Measurements from ENCODE around the gene PAWR.

Gene PAWR

DNA sequence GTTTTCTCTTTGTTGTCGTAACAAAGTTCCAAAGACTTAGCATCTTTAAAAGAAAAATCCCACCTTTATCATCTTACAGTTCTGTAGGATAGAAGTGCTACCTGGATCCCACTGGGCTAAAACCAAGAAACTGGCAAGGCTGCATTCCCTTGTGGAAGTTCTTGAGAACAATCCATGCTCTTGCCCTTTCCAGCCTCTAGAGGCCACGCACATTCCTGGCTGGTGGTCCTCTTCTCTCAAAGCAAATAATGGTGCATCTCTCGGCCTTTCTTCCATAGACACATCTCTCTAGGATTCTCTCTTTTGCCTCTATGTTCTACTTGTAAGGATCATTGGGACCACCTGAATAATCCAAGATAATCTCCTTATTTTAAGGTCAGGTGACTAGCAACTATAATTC lies 8.2 kb upstream of the PAWR start:
- H3K9me3 ChIP-seq (ENCODE audit: control insufficient read depth in 1 of 2, low read length in 2 of 2), result no peaks in the 10 kb centered on the region
- no peaks in the 10 kb centered on the region for H3K27me3 ChIP-seq (ENCODE audit: low read depth, low read length)
- H3K4me3 ChIP-seq (ENCODE audit: low read depth in 1 of 2, low read length in 2 of 2), result no peak overlapping the region
- no peak overlapping the region for H3K27ac ChIP-seq (ENCODE audit: low read length)
- H3K36me3 ChIP-seq (ENCODE audit: control insufficient read depth in 1 of 2, insufficient read depth in 2 of 2, low read length in 2 of 2), result no peaks in the 10 kb centered on the region
- no peaks in the 10 kb centered on the region for H3K4me1 ChIP-seq (ENCODE audit: control insufficient read depth in 1 of 2, insufficient read depth in 2 of 2, low read length in 2 of 2)

GRCh38 chr12:79696416-79696815 lies 5.7 kb upstream of the PAWR start:
- Histone ChIP-seq H3K27me3 (ENCODE audit: low read depth, low read length) (no peaks in the 10 kb centered on the region), H3K27ac (ENCODE audit: low read length) (no peak overlapping the region)

GRCh38 chr12:79692860-79693577 lies 2.3 kb upstream of the PAWR start:
- no peaks in the 10 kb centered on the region for H3K9me3 ChIP-seq (ENCODE audit: control insufficient read depth in 1 of 2, low read length in 2 of 2)
- H3K4me1 ChIP-seq (ENCODE audit: control insufficient read depth in 1 of 2, insufficient read depth in 2 of 2, low read length in 2 of 2), result peaks cover 0 to 5% of the 10 kb centered on the region in 2 donors
- peaks cover 0 to 3% of the 10 kb centered on the region in 2 donors for H3K36me3 ChIP-seq (ENCODE audit: control insufficient read depth in 1 of 2, insufficient read depth in 2 of 2, low read length in 2 of 2)
- H3K27ac ChIP-seq (ENCODE audit: low read length), result no peak overlapping the region
- no peaks in the 10 kb centered on the region for H3K27me3 ChIP-seq (ENCODE audit: low read depth, low read length)
- no peak overlapping the region for H3K4me3 ChIP-seq (ENCODE audit: low read depth in 1 of 2, low read length in 2 of 2)

More at GRCh38 chr12:79696416-79696815, 5.7 kb upstream of the PAWR start:
- no peak overlapping the region for H3K4me3 ChIP-seq (ENCODE audit: low read depth in 1 of 2, low read length in 2 of 2)
- no peaks in the 10 kb centered on the region for H3K9me3 ChIP-seq (ENCODE audit: control insufficient read depth in 1 of 2, low read length in 2 of 2)
- H3K4me1 ChIP-seq (ENCODE audit: control insufficient read depth in 1 of 2, insufficient read depth in 2 of 2, low read length in 2 of 2), result no peaks in the 10 kb centered on the region
- H3K36me3 ChIP-seq (ENCODE audit: control insufficient read depth in 1 of 2, insufficient read depth in 2 of 2, low read length in 2 of 2), result no peaks in the 10 kb centered on the region

DNA sequence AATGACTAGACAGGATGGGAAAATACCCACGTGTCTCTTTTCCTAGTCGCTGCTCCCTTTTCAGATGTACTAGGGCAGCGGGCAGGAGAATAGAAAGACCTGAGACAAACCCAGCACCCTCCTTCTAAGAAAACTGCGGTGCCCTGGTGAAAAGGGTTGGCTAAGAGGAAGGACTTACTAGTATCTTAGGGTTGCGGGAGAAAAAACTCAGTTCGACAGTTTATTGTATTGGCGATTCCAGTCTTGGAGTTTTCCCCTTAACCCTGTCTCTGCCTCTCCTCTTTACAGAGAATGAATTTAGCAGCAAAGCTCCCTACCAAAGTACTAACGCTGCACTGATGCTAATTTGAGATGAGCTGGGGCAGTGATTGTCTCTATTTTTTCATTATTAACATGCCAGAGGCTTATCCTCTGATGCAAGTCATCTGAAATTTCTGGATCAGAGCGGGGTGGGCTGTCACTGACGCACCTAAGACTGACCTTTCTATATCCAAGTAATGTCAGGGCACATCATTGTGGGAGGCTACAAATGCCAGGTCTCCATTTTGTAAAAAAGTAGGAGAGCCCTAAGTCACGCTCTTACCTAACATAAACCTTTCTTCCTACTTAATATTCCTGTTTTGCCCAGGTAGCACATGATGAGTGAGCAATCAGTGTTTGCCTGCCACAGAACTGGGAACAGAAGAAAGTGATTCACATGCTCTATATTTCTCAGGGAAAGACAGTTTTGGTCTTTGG lies 916 bp upstream of the PAWR start:
- peak overlapping the region; percentile 77 for H3K27ac ChIP-seq (ENCODE audit: low read length)

GRCh38 chr12:79690142-79690637 lies 574 bp downstream of the PAWR start:
- H3K4me1 ChIP-seq (ENCODE audit: control insufficient read depth in 1 of 2, insufficient read depth in 2 of 2, low read length in 2 of 2), result peaks cover 4 to 6% of the 10 kb centered on the region in 2 donors

More for the DNA sequence above, 916 bp upstream of the PAWR start:
- Histone ChIP-seq H3K4me3 (ENCODE audit: low read depth in 1 of 2, low read length in 2 of 2) (peak overlapping the region; percentile 63 to 95), H3K27me3 (ENCODE audit: low read depth, low read length) (no peaks in the 10 kb centered on the region), H3K36me3 (ENCODE audit: control insufficient read depth in 1 of 2, insufficient read depth in 2 of 2, low read length in 2 of 2) (peaks cover 0 to 3% of the 10 kb centered on the region in 2 donors), H3K4me1 (ENCODE audit: control insufficient read depth in 1 of 2, insufficient read depth in 2 of 2, low read length in 2 of 2) (peaks cover 0 to 6% of the 10 kb centered on the region in 2 donors), H3K9me3 (ENCODE audit: control insufficient read depth in 1 of 2, low read length in 2 of 2) (no peaks in the 10 kb centered on the region)

GRCh38 chr12:79689477-79690141 lies 1.2 kb downstream of the PAWR start:
- peaks cover 5 to 6% of the 10 kb centered on the region in 2 donors for H3K4me1 ChIP-seq (ENCODE audit: control insufficient read depth in 1 of 2, insufficient read depth in 2 of 2, low read length in 2 of 2)

More at GRCh38 chr12:79690142-79690637, 574 bp downstream of the PAWR start:
- H3K4me3 ChIP-seq (ENCODE audit: low read depth in 1 of 2, low read length in 2 of 2), result peak overlapping the region; percentile 79 to 95
- H3K36me3 ChIP-seq (ENCODE audit: control insufficient read depth in 1 of 2, insufficient read depth in 2 of 2, low read length in 2 of 2), result peaks cover 0 to 3% of the 10 kb centered on the region in 2 donors
- no peaks in the 10 kb centered on the region for H3K9me3 ChIP-seq (ENCODE audit: control insufficient read depth in 1 of 2, low read length in 2 of 2)
- no peaks in the 10 kb centered on the region for H3K27me3 ChIP-seq (ENCODE audit: low read depth, low read length)
- H3K27ac ChIP-seq (ENCODE audit: low read length), result no peak overlapping the region

GRCh38 chr12:79689061-79689476 lies 1.7 kb downstream of the PAWR start:
- H3K4me3 ChIP-seq (ENCODE audit: low read depth in 1 of 2, low read length in 2 of 2), result peak overlapping the region; percentile 79 to 95
- no peaks in the 10 kb centered on the region for H3K9me3 ChIP-seq (ENCODE audit: control insufficient read depth in 1 of 2, low read length in 2 of 2)
- H3K27ac ChIP-seq (ENCODE audit: low read length), result peak overlapping the region; percentile 7

More at GRCh38 chr12:79689477-79690141, 1.2 kb downstream of the PAWR start:
- Histone ChIP-seq H3K27me3 (ENCODE audit: low read depth, low read length) (no peaks in the 10 kb centered on the region), H3K27ac (ENCODE audit: low read length) (peak overlapping the region; percentile 7), H3K36me3 (ENCODE audit: control insufficient read depth in 1 of 2, insufficient read depth in 2 of 2, low read length in 2 of 2) (peaks cover 0 to 3% of the 10 kb centered on the region in 2 donors), H3K4me3 (ENCODE audit: low read depth in 1 of 2, low read length in 2 of 2) (peak overlapping the region; percentile 79 to 95), H3K9me3 (ENCODE audit: control insufficient read depth in 1 of 2, low read length in 2 of 2) (no peaks in the 10 kb centered on the region)

GRCh38 chr12:79688376-79689060 lies 2.2 kb downstream of the PAWR start:
- Histone ChIP-seq H3K27ac (ENCODE audit: low read length) (peak overlapping the region; percentile 7), H3K4me3 (ENCODE audit: low read depth in 1 of 2, low read length in 2 of 2) (peak overlapping the region; percentile 79 to 95), H3K36me3 (ENCODE audit: control insufficient read depth in 1 of 2, insufficient read depth in 2 of 2, low read length in 2 of 2) (peaks cover 0 to 3% of the 10 kb centered on the region in 2 donors), H3K27me3 (ENCODE audit: low read depth, low read length) (no peaks in the 10 kb centered on the region), H3K9me3 (ENCODE audit: control insufficient read depth in 1 of 2, low read length in 2 of 2) (no peaks in the 10 kb centered on the region), H3K4me1 (ENCODE audit: control insufficient read depth in 1 of 2, insufficient read depth in 2 of 2, low read length in 2 of 2) (peaks cover 5 to 6% of the 10 kb centered on the region in 2 donors)

More at GRCh38 chr12:79689061-79689476, 1.7 kb downstream of the PAWR start:
- peaks cover 0 to 3% of the 10 kb centered on the region in 2 donors for H3K36me3 ChIP-seq (ENCODE audit: control insufficient read depth in 1 of 2, insufficient read depth in 2 of 2, low read length in 2 of 2)
- H3K4me1 ChIP-seq (ENCODE audit: control insufficient read depth in 1 of 2, insufficient read depth in 2 of 2, low read length in 2 of 2), result peaks cover 5 to 6% of the 10 kb centered on the region in 2 donors
- no peaks in the 10 kb centered on the region for H3K27me3 ChIP-seq (ENCODE audit: low read depth, low read length)

GRCh38 chr12:79687711-79688260 lies 3.0 kb downstream of the PAWR start:
- Histone ChIP-seq H3K9me3 (ENCODE audit: control insufficient read depth in 1 of 2, low read length in 2 of 2) (no peaks in the 10 kb centered on the region), H3K4me1 (ENCODE audit: control insufficient read depth in 1 of 2, insufficient read depth in 2 of 2, low read length in 2 of 2) (peaks cover 5 to 6% of the 10 kb centered on the region in 2 donors), H3K27ac (ENCODE audit: low read length) (peak overlapping the region; percentile 23), H3K27me3 (ENCODE audit: low read depth, low read length) (no peaks in the 10 kb centered on the region), H3K4me3 (ENCODE audit: low read depth in 1 of 2, low read length in 2 of 2) (peak overlapping the region; percentile 55 to 95), H3K36me3 (ENCODE audit: control insufficient read depth in 1 of 2, insufficient read depth in 2 of 2, low read length in 2 of 2) (peaks cover 0 to 3% of the 10 kb centered on the region in 2 donors)

DNA sequence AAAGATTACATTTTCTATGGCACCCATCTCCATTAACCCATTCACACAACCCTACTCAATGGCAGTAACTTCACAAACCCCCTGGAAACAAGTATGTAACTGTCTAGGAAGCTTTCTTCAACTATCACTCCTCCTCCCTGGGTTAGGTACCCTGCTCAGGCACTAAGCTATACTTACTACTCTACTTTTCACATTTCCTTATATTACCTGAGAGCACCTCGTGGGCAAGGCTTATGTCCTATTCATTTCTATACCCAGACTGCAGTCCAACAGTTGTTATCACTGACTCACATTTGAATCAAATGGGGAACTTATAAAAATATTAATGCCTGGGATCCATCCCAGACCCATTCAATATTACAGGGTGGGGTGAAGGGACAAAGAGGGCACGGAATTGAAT lies 4.6 kb downstream of the PAWR start:
- peaks cover 5 to 9% of the 10 kb centered on the region in 2 donors for H3K4me1 ChIP-seq (ENCODE audit: control insufficient read depth in 1 of 2, insufficient read depth in 2 of 2, low read length in 2 of 2)
- peaks cover 0 to 3% of the 10 kb centered on the region in 2 donors for H3K36me3 ChIP-seq (ENCODE audit: control insufficient read depth in 1 of 2, insufficient read depth in 2 of 2, low read length in 2 of 2)
- no peaks in the 10 kb centered on the region for H3K9me3 ChIP-seq (ENCODE audit: control insufficient read depth in 1 of 2, low read length in 2 of 2)
- no peak overlapping the region for H3K27ac ChIP-seq (ENCODE audit: low read length)
- H3K27me3 ChIP-seq (ENCODE audit: low read depth, low read length), result no peaks in the 10 kb centered on the region
- H3K4me3 ChIP-seq (ENCODE audit: low read depth in 1 of 2, low read length in 2 of 2), result peak overlapping the region in 1 of 2 donors; percentile 55

Measured in muscle layer of duodenum (tissue), 2 donors.